Activated naive CD8-positive, alpha-beta T cell treated with anti-CD3 and anti-CD28 coated beads for 36 hours (primary cell): ENCODE results near the gene SCYGR3. TPM values are rescaled to one million over a fixed set of nuclear protein-coding genes. Genes with fewer than 3 reads are reported as not detected.

Experiments
- DNase-seq: peaks from one replicate; pipeline ENCODE4 v3.0.0; 2021
- H3K27ac Mint-ChIP-seq: one replicate; pipeline ENCODE4 v1.8.0; 2022; ENCODE audit warnings: mild to moderate bottlenecking, moderate library complexity, mixed read lengths
- H3K27me3 Mint-ChIP-seq: one replicate; pipeline ENCODE4 v1.8.0; 2022; ENCODE audit warnings: mild to moderate bottlenecking, mixed read lengths
- H3K36me3 Mint-ChIP-seq: one replicate; pipeline ENCODE4 v1.8.0; 2021; ENCODE audit warnings: mild to moderate bottlenecking, mixed read lengths
- H3K4me1 Mint-ChIP-seq: one replicate; pipeline ENCODE4 v1.8.0; 2021; ENCODE audit warnings: mixed read lengths
- H3K4me3 Mint-ChIP-seq: one replicate; pipeline ENCODE4 v1.8.0; 2022; ENCODE audit warnings: mild to moderate bottlenecking, moderate library complexity, mixed read lengths
- H3K9me3 Mint-ChIP-seq: one replicate; pipeline ENCODE4 v1.8.0; 2022; ENCODE audit warnings: mixed read lengths
- total RNA-seq, 2 experiments: library from RNA; stranded (reverse); gene quantifications; one replicate each; pipeline ENCODE4 v1.2.3, GENCODE V29; 2021

Gene SCYGR3
- total RNA-seq, 2 experiments from 2014 or later, result not detected

GRCh38 chr2:227625420-227625819 lies 10.8 kb upstream of the SCYGR3 start:
- Mint-ChIP-seq H3K4me3 (no peak overlapping the region), H3K27me3 (peaks cover 13% of the 10 kb centered on the region), H3K27ac (no peak overlapping the region), H3K4me1 (peaks cover 2% of the 10 kb centered on the region), H3K9me3 (no peaks in the 10 kb centered on the region), H3K36me3 (no peaks in the 10 kb centered on the region)
- DNase-seq, result no peak

- peaks cover 3% of the 10 kb centered on the region for H3K4me1 Mint-ChIP-seq
- no peak for DNase-seq
- H3K36me3 Mint-ChIP-seq, result no peaks in the 10 kb centered on the region
- no peaks in the 10 kb centered on the region for H3K9me3 Mint-ChIP-seq
- peaks cover 3% of the 10 kb centered on the region for H3K27me3 Mint-ChIP-seq
- H3K4me3 Mint-ChIP-seq, result no peak overlapping the region
- H3K27ac Mint-ChIP-seq, result no peak overlapping the region
Observed at GRCh38 chr2:227623226-227623625, 8.6 kb upstream of the SCYGR3 start.

GRCh38 chr2:227617316-227618230 lies 2.9 kb upstream of the SCYGR3 start, which contains the start of gene SCYGR4:
Gene SCYGR4, plus strand, starts transcription at chr2:227617498. Its CDS starts 0 bp downstream, at chr2:227617498.
- no peak within 1 kb of the TSS for H3K27ac Mint-ChIP-seq
- no peak for DNase-seq
- peaks cover 2% of the 10 kb centered on the region for H3K4me1 Mint-ChIP-seq
- no peaks in the 10 kb centered on the region for H3K36me3 Mint-ChIP-seq
- H3K27me3 Mint-ChIP-seq, result peaks cover 12% of the 10 kb centered on the region
- H3K4me3 Mint-ChIP-seq, result no peak within 1 kb of the TSS
- H3K9me3 Mint-ChIP-seq, result no peaks in the 10 kb centered on the region

- DNase-seq, result no peak
- Mint-ChIP-seq H3K27ac (no peak overlapping the region), H3K4me3 (no peak overlapping the region), H3K36me3 (no peaks in the 10 kb centered on the region), H3K4me1 (peaks cover 2% of the 10 kb centered on the region), H3K9me3 (no peaks in the 10 kb centered on the region), H3K27me3 (peaks cover 19% of the 10 kb centered on the region)
Observed at GRCh38 chr2:227616631-227617030, 2.0 kb upstream of the SCYGR3 start.

- DNase-seq, result no peak
- Mint-ChIP-seq H3K9me3 (no peaks in the 10 kb centered on the region), H3K36me3 (no peaks in the 10 kb centered on the region), H3K4me1 (peaks cover 2% of the 10 kb centered on the region), H3K4me3 (no peak overlapping the region), H3K27me3 (peaks cover 26% of the 10 kb centered on the region), H3K27ac (no peak overlapping the region)
Observed at GRCh38 chr2:227615906-227616305, 1.3 kb upstream of the SCYGR3 start.

- no peaks in the 10 kb centered on the region for H3K4me1 Mint-ChIP-seq
- H3K9me3 Mint-ChIP-seq, result no peaks in the 10 kb centered on the region
- no peak overlapping the region for H3K4me3 Mint-ChIP-seq
- DNase-seq, result no peak
- no peak overlapping the region for H3K27ac Mint-ChIP-seq
- no peaks in the 10 kb centered on the region for H3K36me3 Mint-ChIP-seq
- H3K27me3 Mint-ChIP-seq, result peaks cover 31% of the 10 kb centered on the region
Observed at GRCh38 chr2:227615181-227615580, 541 bp upstream of the SCYGR3 start.

- Mint-ChIP-seq H3K4me1 (no peaks in the 10 kb centered on the region), H3K9me3 (no peaks in the 10 kb centered on the region), H3K4me3 (no peak overlapping the region), H3K27ac (no peak overlapping the region), H3K36me3 (no peaks in the 10 kb centered on the region), H3K27me3 (peaks cover 38% of the 10 kb centered on the region)
- no peak for DNase-seq
Observed at GRCh38 chr2:227614246-227614645, 394 bp downstream of the SCYGR3 start.

- H3K36me3 Mint-ChIP-seq, result no peaks in the 10 kb centered on the region
- no peaks in the 10 kb centered on the region for H3K9me3 Mint-ChIP-seq
- H3K27ac Mint-ChIP-seq, result no peak overlapping the region
- peaks cover 8% of the 10 kb centered on the region for H3K4me1 Mint-ChIP-seq
- no peak overlapping the region for H3K4me3 Mint-ChIP-seq
- peaks cover 48% of the 10 kb centered on the region for H3K27me3 Mint-ChIP-seq
- no peak for DNase-seq
Observed at GRCh38 chr2:227613272-227613660, 1.4 kb downstream of the SCYGR3 start.

- Mint-ChIP-seq H3K27me3 (peaks cover 53% of the 10 kb centered on the region), H3K4me1 (peaks cover 12% of the 10 kb centered on the region), H3K9me3 (no peaks in the 10 kb centered on the region), H3K4me3 (no peak overlapping the region), H3K27ac (no peak overlapping the region), H3K36me3 (no peaks in the 10 kb centered on the region)
- DNase-seq, result no peak
Observed at GRCh38 chr2:227612546-227613271, 1.9 kb downstream of the SCYGR3 start.

GRCh38 chr2:227610123-227610522 lies 4.5 kb downstream of the SCYGR3 start:
- peaks cover 67% of the 10 kb centered on the region for H3K27me3 Mint-ChIP-seq
- DNase-seq, result no peak

GRCh38 chr2:227608561-227609338 lies 5.9 kb downstream of the SCYGR3 start:
- Mint-ChIP-seq H3K36me3 (no peaks in the 10 kb centered on the region), H3K9me3 (no peaks in the 10 kb centered on the region), H3K4me1 (peaks cover 12% of the 10 kb centered on the region), H3K4me3 (no peak overlapping the region), H3K27ac (no peak overlapping the region), H3K27me3 (peaks cover 71% of the 10 kb centered on the region)
- peak; percentile 8 for DNase-seq

More at GRCh38 chr2:227610123-227610522, 4.5 kb downstream of the SCYGR3 start:
- peak overlapping the region; percentile 46 for H3K27ac Mint-ChIP-seq
- no peaks in the 10 kb centered on the region for H3K9me3 Mint-ChIP-seq
- H3K4me1 Mint-ChIP-seq, result peaks cover 12% of the 10 kb centered on the region
- H3K36me3 Mint-ChIP-seq, result no peaks in the 10 kb centered on the region
- no peak overlapping the region for H3K4me3 Mint-ChIP-seq

- Mint-ChIP-seq H3K27me3 (peaks cover 71% of the 10 kb centered on the region), H3K4me3 (no peak overlapping the region), H3K27ac (no peak overlapping the region), H3K9me3 (no peaks in the 10 kb centered on the region), H3K4me1 (peaks cover 12% of the 10 kb centered on the region), H3K36me3 (no peaks in the 10 kb centered on the region)
- no peak for DNase-seq
Observed at GRCh38 chr2:227607941-227608340, 6.7 kb downstream of the SCYGR3 start.

- Mint-ChIP-seq H3K4me1 (peaks cover 12% of the 10 kb centered on the region), H3K27me3 (peaks cover 62% of the 10 kb centered on the region), H3K27ac (no peak overlapping the region), H3K9me3 (no peaks in the 10 kb centered on the region), H3K4me3 (no peak overlapping the region), H3K36me3 (no peaks in the 10 kb centered on the region)
- no peak for DNase-seq
Observed at GRCh38 chr2:227606476-227606875, 8.2 kb downstream of the SCYGR3 start.

- H3K27ac Mint-ChIP-seq, result no peak overlapping the region
- H3K4me3 Mint-ChIP-seq, result no peak overlapping the region
- no peaks in the 10 kb centered on the region for H3K36me3 Mint-ChIP-seq
- no peaks in the 10 kb centered on the region for H3K9me3 Mint-ChIP-seq
- DNase-seq, result no peak
- H3K4me1 Mint-ChIP-seq, result no peaks in the 10 kb centered on the region
- H3K27me3 Mint-ChIP-seq, result peaks cover 40% of the 10 kb centered on the region
Observed at GRCh38 chr2:227602358-227602757, 12.3 kb downstream of the SCYGR3 start.
